Measurements from ENCODE around the gene NPIPB2.

DNA sequence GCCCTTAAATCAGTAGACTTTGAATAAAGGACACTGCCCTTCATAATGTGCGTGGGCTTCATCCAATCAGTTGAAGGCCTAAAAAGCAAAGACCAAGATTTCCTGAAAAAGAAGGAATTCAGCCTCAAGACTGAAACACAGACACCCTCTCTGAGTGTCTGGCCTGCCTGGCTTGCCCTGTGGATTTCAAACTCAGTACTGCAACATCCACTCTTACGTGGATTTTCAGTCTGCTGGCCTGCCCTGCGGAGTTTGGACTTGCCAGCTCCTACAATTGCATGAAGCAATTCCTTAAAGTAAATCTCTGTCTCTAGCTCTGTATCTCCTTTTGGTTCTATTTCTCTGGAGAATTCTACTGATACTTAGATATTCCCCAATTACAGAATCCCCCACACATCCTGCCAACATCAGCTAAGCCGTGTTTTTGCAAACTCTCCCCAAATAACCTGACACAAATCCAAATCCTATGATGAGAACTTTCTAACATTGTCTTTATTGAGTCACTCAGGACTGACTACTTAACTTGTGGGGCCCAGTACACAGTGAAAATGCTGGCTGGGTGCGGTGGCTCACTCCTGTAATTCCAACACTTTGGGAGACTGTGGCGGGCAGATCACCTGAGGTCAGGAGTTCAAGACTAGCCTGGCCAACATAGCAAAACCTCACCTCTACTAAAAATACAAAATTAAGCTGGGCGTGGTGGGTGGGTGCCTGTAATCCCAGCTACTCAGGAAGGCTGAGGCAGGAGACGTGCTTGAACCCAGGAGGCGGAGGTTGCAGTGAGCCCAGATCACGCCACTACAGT, 15.9 kb upstream of the NPIPB2 start:
- TF ChIP-seq, protein P1, sequence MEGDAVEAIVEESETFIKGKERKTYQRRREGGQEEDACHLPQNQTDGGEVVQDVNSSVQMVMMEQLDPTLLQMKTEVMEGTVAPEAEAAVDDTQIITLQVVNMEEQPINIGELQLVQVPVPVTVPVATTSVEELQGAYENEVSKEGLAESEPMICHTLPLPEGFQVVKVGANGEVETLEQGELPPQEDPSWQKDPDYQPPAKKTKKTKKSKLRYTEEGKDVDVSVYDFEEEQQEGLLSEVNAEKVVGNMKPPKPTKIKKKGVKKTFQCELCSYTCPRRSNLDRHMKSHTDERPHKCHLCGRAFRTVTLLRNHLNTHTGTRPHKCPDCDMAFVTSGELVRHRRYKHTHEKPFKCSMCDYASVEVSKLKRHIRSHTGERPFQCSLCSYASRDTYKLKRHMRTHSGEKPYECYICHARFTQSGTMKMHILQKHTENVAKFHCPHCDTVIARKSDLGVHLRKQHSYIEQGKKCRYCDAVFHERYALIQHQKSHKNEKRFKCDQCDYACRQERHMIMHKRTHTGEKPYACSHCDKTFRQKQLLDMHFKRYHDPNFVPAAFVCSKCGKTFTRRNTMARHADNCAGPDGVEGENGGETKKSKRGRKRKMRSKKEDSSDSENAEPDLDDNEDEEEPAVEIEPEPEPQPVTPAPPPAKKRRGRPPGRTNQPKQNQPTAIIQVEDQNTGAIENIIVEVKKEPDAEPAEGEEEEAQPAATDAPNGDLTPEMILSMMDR (IDR thresholded peaks at IDR 0.05): no peak
- TF ChIP-seq POLR2AphosphoS5 (IDR thresholded peaks at IDR 0.05): no peak
- no peak for TF ChIP-seq EP300 (IDR thresholded peaks at IDR 0.05)
